GM23338 (cell line): Measurements from ENCODE around the gene TEX10. TPM values are rescaled to one million over a fixed set of nuclear protein-coding genes. Genes with fewer than 3 reads are reported as not detected.

Source experiments
- ATAC-seq: fragments of 200-7000 bp; cut with Tn5 transposase; 3 replicates; pipeline ENCODE4 v1.9.1; 2020
- DNase-seq: peaks from one replicate; pipeline ENCODE4 v3.0.0-alpha.2; 2015; ENCODE audit warnings: low spot score
- H2AFZ ChIP-seq: fragments of 200-600 bp; sonication (generic); 2 replicates; pipeline ENCODE4 v1.8.0; 2016; ENCODE audit warnings: antibody characterized with exemption, mild to moderate bottlenecking, moderate library complexity
- H3F3A ChIP-seq: fragments of 200-600 bp; sonication (generic); replicated peaks from 2 replicates; pipeline ENCODE4 v1.8.0; 2017; ENCODE audit warnings: antibody characterized with exemption, mixed run types, low read depth
- H3K27ac ChIP-seq: fragments of 200-600 bp; sonication (generic); 2 replicates; pipeline ENCODE4 v1.6.1; 2016; ENCODE audit warnings: low read depth
- H3K27me3 ChIP-seq: fragments of 200-600 bp; sonication (generic); 2 replicates; pipeline ENCODE4 v1.8.0; 2016; ENCODE audit warnings: mild to moderate bottlenecking, mixed run types, moderate library complexity; ENCODE audit not compliant: insufficient read depth
- H3K36me3 ChIP-seq: fragments of 200-600 bp; sonication (generic); 2 replicates; pipeline ENCODE4 v1.8.0; 2016; ENCODE audit warnings: mild to moderate bottlenecking; ENCODE audit not compliant: insufficient read depth
- H3K4me1 ChIP-seq: fragments of 200-600 bp; sonication (generic); 2 replicates; pipeline ENCODE4 v1.8.0; 2016; ENCODE audit warnings: mild to moderate bottlenecking, moderate library complexity; ENCODE audit not compliant: insufficient read depth
- H3K4me2 ChIP-seq: fragments of 200-600 bp; sonication (generic); 2 replicates; pipeline ENCODE4 v1.7.1; 2017; ENCODE audit warnings: mixed run types
- H3K4me3 ChIP-seq: fragments of 200-600 bp; sonication (generic); 2 replicates; pipeline ENCODE4 v1.6.1; 2016; ENCODE audit warnings: mixed run types
- H3K79me2 ChIP-seq: fragments of 200-600 bp; sonication (generic); replicated peaks from 2 replicates; pipeline ENCODE4 v1.8.0; 2017; ENCODE audit warnings: mild to moderate bottlenecking; ENCODE audit not compliant: insufficient read depth
- H3K9me2 ChIP-seq: fragments of 200-600 bp; sonication (generic); 2 replicates; pipeline ENCODE4 v1.8.0; 2017; ENCODE audit not compliant: insufficient read depth
- H4K20me1 ChIP-seq: fragments of 200-600 bp; sonication (generic); replicated peaks from 2 replicates; pipeline ENCODE4 v1.8.0; 2017; ENCODE audit warnings: mild to moderate bottlenecking; ENCODE audit not compliant: insufficient read depth
- H3K27ac Mint-ChIP-seq: 2 replicates; pipeline ENCODE4 v1.8.0; 2020; ENCODE audit warnings: inconsistent platforms, mild to moderate bottlenecking, moderate library complexity, mixed read lengths
- H3K27me3 Mint-ChIP-seq: 3 replicates; pipeline ENCODE4 v1.8.0; 2022; ENCODE audit warnings: low read depth, mild to moderate bottlenecking, moderate library complexity, mixed read lengths, inconsistent platforms; ENCODE audit not compliant: insufficient read depth, poor library complexity
- H3K36me3 Mint-ChIP-seq: 3 replicates; pipeline ENCODE4 v1.8.0; 2021; ENCODE audit warnings: low read depth, mild to moderate bottlenecking, inconsistent platforms, moderate library complexity, mixed read lengths
- H3K4me1 Mint-ChIP-seq: 3 replicates; pipeline ENCODE4 v1.8.0; 2020; ENCODE audit warnings: mild to moderate bottlenecking, inconsistent platforms, mixed read lengths
- H3K4me3 Mint-ChIP-seq: 3 replicates; pipeline ENCODE4 v1.8.0; 2021; ENCODE audit warnings: moderate library complexity, mild to moderate bottlenecking, inconsistent platforms, mixed read lengths
- H3K9me3 Mint-ChIP-seq: 3 replicates; pipeline ENCODE4 v1.8.0; 2020; ENCODE audit warnings: moderate library complexity, mild to moderate bottlenecking, inconsistent platforms, mixed read lengths
- EZH2 ChIP-seq: fragments of 200-600 bp; sonication (generic); IDR thresholded peaks from one replicate; pipeline ENCODE4 v1.8.0; 2017; ENCODE audit warnings: antibody characterized with exemption, mild to moderate bottlenecking, low read depth; ENCODE audit not compliant: unreplicated experiment
- JUNB ChIP-seq: IDR thresholded peaks from one replicate; pipeline ENCODE4 v1.6.1; 2016; ENCODE audit warnings: antibody characterized with exemption; ENCODE audit not compliant: unreplicated experiment
- NANOG ChIP-seq: IDR thresholded peaks from 2 replicates; pipeline ENCODE4 v1.6.1; 2016; ENCODE audit warnings: antibody characterized with exemption, borderline replicate concordance
- POLR2AphosphoS5 ChIP-seq: IDR thresholded peaks from 2 replicates; pipeline ENCODE4 v1.6.1; 2016; ENCODE audit warnings: antibody characterized with exemption, low read depth
- STAT1 ChIP-seq: IDR thresholded peaks from one replicate; pipeline ENCODE4 v1.6.1; 2016; ENCODE audit warnings: antibody characterized with exemption; ENCODE audit not compliant: unreplicated experiment
- ZNF114 ChIP-seq: fragments of 250-450 bp; sonication (Bioruptor Pico); IDR thresholded peaks from 2 replicates; pipeline ENCODE4 v1.5.0; 2020; ENCODE audit warnings: mild to moderate bottlenecking, moderate library complexity
- polyA plus RNA-seq: library from polyadenylated mRNA; unstranded; fragments of >200 nt; fragmentation: Nextera tagmentation; extraction: Ambion mirVana; gene quantifications from 2 replicates; pipeline ENCODE4 v1.2.1, GENCODE V29; 2016
- total RNA-seq: library from RNA; depleted of rRNA; stranded (reverse); fragments of >200 nt; shearing (Covaris generic); gene quantifications from 2 replicates; pipeline ENCODE4 v1.2.3, GENCODE V29; 2014
- TF ChIP-seq, protein P1 (sequence below): IDR thresholded peaks from 2 replicates; pipeline ENCODE4 v1.6.1; 2016; ENCODE audit warnings: antibody characterized with exemption
- TF ChIP-seq, protein P2 (sequence below): IDR thresholded peaks from one replicate; pipeline ENCODE4 v1.6.1; 2018; ENCODE audit warnings: antibody characterized with exemption; ENCODE audit not compliant: unreplicated experiment
- TF ChIP-seq, protein P3 (sequence below): fragments of 250-450 bp; sonication (Bioruptor Pico); IDR thresholded peaks from 2 replicates; pipeline ENCODE4 v1.5.0; 2020; ENCODE audit warnings: mild to moderate bottlenecking, moderate library complexity
- TF ChIP-seq, protein P4 (sequence below), 2 experiments: fragments of 200-600 bp in 1 of 2; sonication (generic) in 1 of 2; conservative IDR thresholded peaks; 2 replicates each; pipeline versions ENCODE4 v1.5.1 to v1.6.1; 2016 to 2017; ENCODE audit warnings: antibody characterized with exemption in 2 of 2, low read depth in 2 of 2, mild to moderate bottlenecking in 2 of 2, moderate library complexity in 1 of 2

TEX10 gene
- total and polyA plus RNA-seq, 2 experiments from 2014 or later, result 35.0 to 102 TPM

DNA sequence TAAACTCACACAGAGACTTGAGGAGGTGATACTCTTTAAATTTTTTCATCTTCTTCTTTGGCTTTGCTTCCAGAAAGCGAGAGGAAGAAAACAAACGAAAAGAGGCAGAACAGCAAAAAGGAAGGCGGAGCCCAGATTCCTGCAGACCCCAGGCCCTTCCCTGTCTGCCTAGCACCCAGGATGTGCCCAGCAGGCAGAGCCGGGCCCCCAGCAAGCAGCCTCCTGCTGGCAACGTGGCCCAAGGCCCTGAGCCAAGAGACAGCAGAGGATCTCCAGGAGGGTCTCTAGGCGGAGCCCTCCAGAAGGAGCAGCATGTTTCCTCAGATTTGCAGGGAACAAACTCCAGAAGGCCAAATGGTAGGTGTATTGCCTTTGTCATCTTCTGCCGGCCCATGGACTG, 68.5 kb downstream of the TEX10 start:
- ATAC-seq, result peak; percentile 34
- no peak overlapping the region for H2AFZ ChIP-seq
- peaks cover 6% of the 10 kb centered on the region; the same call in 1 of the 2 replicates for H3K36me3 ChIP-seq
- H4K20me1 ChIP-seq, result no peaks in the 10 kb centered on the region
- Mint-ChIP-seq H3K27ac (no peak overlapping the region), H3K4me3 (no peak overlapping the region), H3K36me3 (peaks cover 42% of the 10 kb centered on the region), H3K4me1 (no peaks in the 10 kb centered on the region), H3K9me3 (peaks cover 12% of the 10 kb centered on the region), H3K27me3 (no peaks in the 10 kb centered on the region)
- peaks cover under 1% of the 10 kb centered on the region for H3K9me2 ChIP-seq
- TF ChIP-seq EZH2, result no peak
- no peak for TF ChIP-seq STAT1
- TF ChIP-seq, protein P1, sequence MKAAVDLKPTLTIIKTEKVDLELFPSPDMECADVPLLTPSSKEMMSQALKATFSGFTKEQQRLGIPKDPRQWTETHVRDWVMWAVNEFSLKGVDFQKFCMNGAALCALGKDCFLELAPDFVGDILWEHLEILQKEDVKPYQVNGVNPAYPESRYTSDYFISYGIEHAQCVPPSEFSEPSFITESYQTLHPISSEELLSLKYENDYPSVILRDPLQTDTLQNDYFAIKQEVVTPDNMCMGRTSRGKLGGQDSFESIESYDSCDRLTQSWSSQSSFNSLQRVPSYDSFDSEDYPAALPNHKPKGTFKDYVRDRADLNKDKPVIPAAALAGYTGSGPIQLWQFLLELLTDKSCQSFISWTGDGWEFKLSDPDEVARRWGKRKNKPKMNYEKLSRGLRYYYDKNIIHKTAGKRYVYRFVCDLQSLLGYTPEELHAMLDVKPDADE, result no peak
- TF ChIP-seq ZNF114, result no peak
- TF ChIP-seq NANOG, result no peak
- TF ChIP-seq, protein P2, sequence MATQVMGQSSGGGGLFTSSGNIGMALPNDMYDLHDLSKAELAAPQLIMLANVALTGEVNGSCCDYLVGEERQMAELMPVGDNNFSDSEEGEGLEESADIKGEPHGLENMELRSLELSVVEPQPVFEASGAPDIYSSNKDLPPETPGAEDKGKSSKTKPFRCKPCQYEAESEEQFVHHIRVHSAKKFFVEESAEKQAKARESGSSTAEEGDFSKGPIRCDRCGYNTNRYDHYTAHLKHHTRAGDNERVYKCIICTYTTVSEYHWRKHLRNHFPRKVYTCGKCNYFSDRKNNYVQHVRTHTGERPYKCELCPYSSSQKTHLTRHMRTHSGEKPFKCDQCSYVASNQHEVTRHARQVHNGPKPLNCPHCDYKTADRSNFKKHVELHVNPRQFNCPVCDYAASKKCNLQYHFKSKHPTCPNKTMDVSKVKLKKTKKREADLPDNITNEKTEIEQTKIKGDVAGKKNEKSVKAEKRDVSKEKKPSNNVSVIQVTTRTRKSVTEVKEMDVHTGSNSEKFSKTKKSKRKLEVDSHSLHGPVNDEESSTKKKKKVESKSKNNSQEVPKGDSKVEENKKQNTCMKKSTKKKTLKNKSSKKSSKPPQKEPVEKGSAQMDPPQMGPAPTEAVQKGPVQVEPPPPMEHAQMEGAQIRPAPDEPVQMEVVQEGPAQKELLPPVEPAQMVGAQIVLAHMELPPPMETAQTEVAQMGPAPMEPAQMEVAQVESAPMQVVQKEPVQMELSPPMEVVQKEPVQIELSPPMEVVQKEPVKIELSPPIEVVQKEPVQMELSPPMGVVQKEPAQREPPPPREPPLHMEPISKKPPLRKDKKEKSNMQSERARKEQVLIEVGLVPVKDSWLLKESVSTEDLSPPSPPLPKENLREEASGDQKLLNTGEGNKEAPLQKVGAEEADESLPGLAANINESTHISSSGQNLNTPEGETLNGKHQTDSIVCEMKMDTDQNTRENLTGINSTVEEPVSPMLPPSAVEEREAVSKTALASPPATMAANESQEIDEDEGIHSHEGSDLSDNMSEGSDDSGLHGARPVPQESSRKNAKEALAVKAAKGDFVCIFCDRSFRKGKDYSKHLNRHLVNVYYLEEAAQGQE, result no peak
- TF ChIP-seq JUNB, result no peak
- TF ChIP-seq, protein P3, sequence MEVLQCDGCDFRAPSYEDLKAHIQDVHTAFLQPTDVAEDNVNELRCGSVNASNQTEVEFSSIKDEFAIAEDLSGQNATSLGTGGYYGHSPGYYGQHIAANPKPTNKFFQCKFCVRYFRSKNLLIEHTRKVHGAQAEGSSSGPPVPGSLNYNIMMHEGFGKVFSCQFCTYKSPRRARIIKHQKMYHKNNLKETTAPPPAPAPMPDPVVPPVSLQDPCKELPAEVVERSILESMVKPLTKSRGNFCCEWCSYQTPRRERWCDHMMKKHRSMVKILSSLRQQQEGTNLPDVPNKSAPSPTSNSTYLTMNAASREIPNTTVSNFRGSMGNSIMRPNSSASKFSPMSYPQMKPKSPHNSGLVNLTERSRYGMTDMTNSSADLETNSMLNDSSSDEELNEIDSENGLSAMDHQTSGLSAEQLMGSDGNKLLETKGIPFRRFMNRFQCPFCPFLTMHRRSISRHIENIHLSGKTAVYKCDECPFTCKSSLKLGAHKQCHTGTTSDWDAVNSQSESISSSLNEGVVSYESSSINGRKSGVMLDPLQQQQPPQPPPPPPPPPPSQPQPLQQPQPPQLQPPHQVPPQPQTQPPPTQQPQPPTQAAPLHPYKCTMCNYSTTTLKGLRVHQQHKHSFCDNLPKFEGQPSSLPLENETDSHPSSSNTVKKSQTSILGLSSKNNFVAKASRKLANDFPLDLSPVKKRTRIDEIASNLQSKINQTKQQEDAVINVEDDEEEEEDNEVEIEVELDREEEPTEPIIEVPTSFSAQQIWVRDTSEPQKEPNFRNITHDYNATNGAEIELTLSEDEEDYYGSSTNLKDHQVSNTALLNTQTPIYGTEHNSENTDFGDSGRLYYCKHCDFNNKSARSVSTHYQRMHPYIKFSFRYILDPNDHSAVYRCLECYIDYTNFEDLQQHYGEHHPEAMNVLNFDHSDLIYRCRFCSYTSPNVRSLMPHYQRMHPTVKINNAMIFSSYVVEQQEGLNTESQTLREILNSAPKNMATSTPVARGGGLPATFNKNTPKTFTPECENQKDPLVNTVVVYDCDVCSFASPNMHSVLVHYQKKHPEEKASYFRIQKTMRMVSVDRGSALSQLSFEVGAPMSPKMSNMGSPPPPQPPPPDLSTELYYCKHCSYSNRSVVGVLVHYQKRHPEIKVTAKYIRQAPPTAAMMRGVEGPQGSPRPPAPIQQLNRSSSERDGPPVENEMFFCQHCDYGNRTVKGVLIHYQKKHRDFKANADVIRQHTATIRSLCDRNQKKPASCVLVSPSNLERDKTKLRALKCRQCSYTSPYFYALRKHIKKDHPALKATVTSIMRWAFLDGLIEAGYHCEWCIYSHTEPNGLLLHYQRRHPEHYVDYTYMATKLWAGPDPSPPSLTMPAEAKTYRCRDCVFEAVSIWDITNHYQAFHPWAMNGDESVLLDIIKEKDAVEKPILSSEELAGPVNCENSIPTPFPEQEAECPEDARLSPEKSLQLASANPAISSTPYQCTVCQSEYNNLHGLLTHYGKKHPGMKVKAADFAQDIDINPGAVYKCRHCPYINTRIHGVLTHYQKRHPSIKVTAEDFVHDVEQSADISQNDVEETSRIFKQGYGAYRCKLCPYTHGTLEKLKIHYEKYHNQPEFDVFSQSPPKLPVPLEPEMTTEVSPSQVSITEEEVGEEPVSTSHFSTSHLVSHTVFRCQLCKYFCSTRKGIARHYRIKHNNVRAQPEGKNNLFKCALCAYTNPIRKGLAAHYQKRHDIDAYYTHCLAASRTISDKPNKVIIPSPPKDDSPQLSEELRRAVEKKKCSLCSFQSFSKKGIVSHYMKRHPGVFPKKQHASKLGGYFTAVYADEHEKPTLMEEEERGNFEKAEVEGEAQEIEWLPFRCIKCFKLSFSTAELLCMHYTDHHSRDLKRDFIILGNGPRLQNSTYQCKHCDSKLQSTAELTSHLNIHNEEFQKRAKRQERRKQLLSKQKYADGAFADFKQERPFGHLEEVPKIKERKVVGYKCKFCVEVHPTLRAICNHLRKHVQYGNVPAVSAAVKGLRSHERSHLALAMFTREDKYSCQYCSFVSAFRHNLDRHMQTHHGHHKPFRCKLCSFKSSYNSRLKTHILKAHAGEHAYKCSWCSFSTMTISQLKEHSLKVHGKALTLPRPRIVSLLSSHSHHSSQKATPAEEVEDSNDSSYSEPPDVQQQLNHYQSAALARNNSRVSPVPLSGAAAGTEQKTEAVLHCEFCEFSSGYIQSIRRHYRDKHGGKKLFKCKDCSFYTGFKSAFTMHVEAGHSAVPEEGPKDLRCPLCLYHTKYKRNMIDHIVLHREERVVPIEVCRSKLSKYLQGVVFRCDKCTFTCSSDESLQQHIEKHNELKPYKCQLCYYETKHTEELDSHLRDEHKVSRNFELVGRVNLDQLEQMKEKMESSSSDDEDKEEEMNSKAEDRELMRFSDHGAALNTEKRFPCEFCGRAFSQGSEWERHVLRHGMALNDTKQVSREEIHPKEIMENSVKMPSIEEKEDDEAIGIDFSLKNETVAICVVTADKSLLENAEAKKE, result no peak
- TF ChIP-seq, protein P4, sequence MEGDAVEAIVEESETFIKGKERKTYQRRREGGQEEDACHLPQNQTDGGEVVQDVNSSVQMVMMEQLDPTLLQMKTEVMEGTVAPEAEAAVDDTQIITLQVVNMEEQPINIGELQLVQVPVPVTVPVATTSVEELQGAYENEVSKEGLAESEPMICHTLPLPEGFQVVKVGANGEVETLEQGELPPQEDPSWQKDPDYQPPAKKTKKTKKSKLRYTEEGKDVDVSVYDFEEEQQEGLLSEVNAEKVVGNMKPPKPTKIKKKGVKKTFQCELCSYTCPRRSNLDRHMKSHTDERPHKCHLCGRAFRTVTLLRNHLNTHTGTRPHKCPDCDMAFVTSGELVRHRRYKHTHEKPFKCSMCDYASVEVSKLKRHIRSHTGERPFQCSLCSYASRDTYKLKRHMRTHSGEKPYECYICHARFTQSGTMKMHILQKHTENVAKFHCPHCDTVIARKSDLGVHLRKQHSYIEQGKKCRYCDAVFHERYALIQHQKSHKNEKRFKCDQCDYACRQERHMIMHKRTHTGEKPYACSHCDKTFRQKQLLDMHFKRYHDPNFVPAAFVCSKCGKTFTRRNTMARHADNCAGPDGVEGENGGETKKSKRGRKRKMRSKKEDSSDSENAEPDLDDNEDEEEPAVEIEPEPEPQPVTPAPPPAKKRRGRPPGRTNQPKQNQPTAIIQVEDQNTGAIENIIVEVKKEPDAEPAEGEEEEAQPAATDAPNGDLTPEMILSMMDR (conservative IDR thresholded peaks at IDR 0.05; ENCODE audit: low read depth in 2 of 2), result no peak
- no peak for TF ChIP-seq POLR2AphosphoS5
- H3K4me3 ChIP-seq, result no peak overlapping the region
- H3F3A ChIP-seq, result no peaks in the 10 kb centered on the region
- H3K27me3 ChIP-seq, result no peaks in the 10 kb centered on the region
- H3K4me2 ChIP-seq, result no peak overlapping the region
- H3K27ac ChIP-seq, result no peak overlapping the region
- no peaks in the 10 kb centered on the region for H3K79me2 ChIP-seq
- DNase-seq, result no peak
- no peaks in the 10 kb centered on the region for H3K4me1 ChIP-seq
